H9 (cell line): ENCODE measurements around the gene KCTD2. TPM values are rescaled to one million over a fixed set of nuclear protein-coding genes. Genes with fewer than 3 reads are reported as not detected.
A peak's percentile ranks its signal among the peaks of the same experiment; 100 is the strongest.

ENCODE experiments used
- DNase-seq: peaks from one replicate; pipeline ENCODE4 v3.0.0-alpha.2; 2017
- H2AFZ ChIP-seq: one replicate; pipeline ENCODE4 v1.6.1; 2013; ENCODE audit warnings: mild to moderate bottlenecking, low read length, control low read depth, moderate library complexity
- H2AK5ac ChIP-seq: 2 replicates; pipeline ENCODE4 v1.6.1; 2013; ENCODE audit warnings: low read length, control low read depth, mixed read lengths; ENCODE audit not compliant: insufficient read length
- H2BK120ac ChIP-seq: one replicate; pipeline ENCODE4 v1.6.1; 2013; ENCODE audit warnings: low read depth, mild to moderate bottlenecking, low read length, control low read depth, inconsistent platforms; ENCODE audit not compliant: poor library complexity, severe bottlenecking
- H2BK12ac ChIP-seq: 2 replicates; pipeline ENCODE4 v1.6.1; 2013; ENCODE audit warnings: low read length, control low read depth, mixed read lengths, low read depth; ENCODE audit not compliant: insufficient read length
- H2BK15ac ChIP-seq: 2 replicates; pipeline ENCODE4 v1.6.1; 2013; ENCODE audit warnings: low read depth, low read length, control low read depth
- H2BK20ac ChIP-seq: one replicate; pipeline ENCODE4 v1.6.1; 2013; ENCODE audit warnings: low read depth, mild to moderate bottlenecking, low read length, control low read depth, inconsistent platforms; ENCODE audit not compliant: poor library complexity, severe bottlenecking
- H2BK5ac ChIP-seq: 2 replicates; pipeline ENCODE4 v1.6.1; 2013; ENCODE audit warnings: low read length, control low read depth, mixed read lengths; ENCODE audit not compliant: insufficient read length
- H3K14ac ChIP-seq: 2 replicates; pipeline ENCODE4 v1.6.1; 2013; ENCODE audit warnings: low read length, control low read depth; ENCODE audit not compliant: insufficient read depth
- H3K18ac ChIP-seq: 2 replicates; pipeline ENCODE4 v1.6.1; 2013; ENCODE audit warnings: low read depth, mild to moderate bottlenecking, mixed read lengths, low read length, control low read depth; ENCODE audit not compliant: insufficient read length
- H3K23ac ChIP-seq: 2 replicates; pipeline ENCODE4 v1.6.1; 2013; ENCODE audit warnings: low read length, control low read depth, mixed read lengths, low read depth; ENCODE audit not compliant: insufficient read length
- H3K23me2 ChIP-seq: 2 replicates; pipeline ENCODE4 v1.6.1; 2013; ENCODE audit warnings: low read depth, mild to moderate bottlenecking, mixed read lengths, low read length, control low read depth; ENCODE audit not compliant: insufficient read length, poor library complexity, severe bottlenecking
- H3K27ac ChIP-seq: 2 replicates; pipeline ENCODE4 v1.5.1; 2013; ENCODE audit warnings: low read length, control low read depth, mixed read lengths, low read depth; ENCODE audit not compliant: insufficient read length
- H3K27me3 ChIP-seq: 2 replicates; pipeline ENCODE4 v1.6.1; 2013; ENCODE audit warnings: low read length, control low read depth, inconsistent platforms; ENCODE audit not compliant: insufficient read depth
- H3K4ac ChIP-seq: 2 replicates; pipeline ENCODE4 v1.6.1; 2013; ENCODE audit warnings: low read depth, mild to moderate bottlenecking, control low read depth, inconsistent platforms, low read length, moderate library complexity
- H3K4me1 ChIP-seq: 2 replicates; pipeline ENCODE4 v1.6.1; 2013; ENCODE audit warnings: low read length, control low read depth, inconsistent platforms; ENCODE audit not compliant: insufficient read depth
- H3K4me2 ChIP-seq: 2 replicates; pipeline ENCODE4 v1.6.1; 2013; ENCODE audit warnings: low read length, control low read depth, mixed read lengths; ENCODE audit not compliant: insufficient read length, insufficient read depth
- H3K56ac ChIP-seq: 2 replicates; pipeline ENCODE4 v1.6.1; 2013; ENCODE audit warnings: low read depth, mild to moderate bottlenecking, mixed read lengths, low read length, control low read depth; ENCODE audit not compliant: insufficient read length
- H3K79me1 ChIP-seq: 2 replicates; pipeline ENCODE4 v1.6.1; 2013; ENCODE audit warnings: low read depth, mild to moderate bottlenecking, moderate library complexity, low read length, control low read depth, inconsistent platforms; ENCODE audit not compliant: insufficient read depth, poor library complexity, severe bottlenecking
- H3K79me2 ChIP-seq: 2 replicates; pipeline ENCODE4 v1.6.1; 2013; ENCODE audit warnings: low read length, control low read depth, inconsistent platforms; ENCODE audit not compliant: insufficient read depth
- H3K9ac ChIP-seq: 2 replicates; pipeline ENCODE4 v1.6.1; 2013; ENCODE audit warnings: low read length, control low read depth, mixed read lengths; ENCODE audit not compliant: insufficient read length; ENCODE audit errors: extremely low read depth
- H3K9me3 ChIP-seq: one replicate; pipeline ENCODE4 v1.6.1; 2013; ENCODE audit warnings: low read depth, low read length, inconsistent platforms; ENCODE audit not compliant: control insufficient read depth
- H3T11ph ChIP-seq: one replicate; pipeline ENCODE4 v1.6.1; 2013; ENCODE audit warnings: mild to moderate bottlenecking, low read length, control low read depth, inconsistent platforms
- H4K20me1 ChIP-seq: one replicate; pipeline ENCODE4 v1.6.1; 2013; ENCODE audit not compliant: control insufficient read depth, insufficient read length, insufficient read depth
- H4K5ac ChIP-seq: 2 replicates; pipeline ENCODE4 v1.6.1; 2013; ENCODE audit warnings: low read depth, mild to moderate bottlenecking, mixed read lengths, low read length, control low read depth; ENCODE audit not compliant: insufficient read length
- H4K8ac ChIP-seq: replicated peaks from 2 replicates; pipeline ENCODE4 v1.6.1; 2013; ENCODE audit warnings: low read length, control low read depth, mixed read lengths, low read depth; ENCODE audit not compliant: insufficient read length
- H4K91ac ChIP-seq: 2 replicates; pipeline ENCODE4 v1.6.1; 2013; ENCODE audit warnings: low read depth, mild to moderate bottlenecking, moderate library complexity, mixed read lengths, low read length, control low read depth; ENCODE audit not compliant: insufficient read length
- H3K27ac Mint-ChIP-seq, 3 experiments: 2 replicates in 2 of 3; 3 replicates in 1 of 3; pipeline ENCODE4 v1.8.0; 2020 to 2021; ENCODE audit warnings: mixed read lengths in 3 of 3, mild to moderate bottlenecking in 1 of 3, moderate library complexity in 1 of 3
- H3K27me3 Mint-ChIP-seq: 2 replicates; pipeline ENCODE4 v1.8.0; 2021; ENCODE audit warnings: low read depth, mild to moderate bottlenecking, moderate library complexity, mixed read lengths
- H3K36me3 Mint-ChIP-seq, 3 experiments: 2 replicates in 2 of 3; 3 replicates in 1 of 3; pipeline ENCODE4 v1.8.0; 2020 to 2021; ENCODE audit warnings: low read depth in 3 of 3, mixed read lengths in 3 of 3; ENCODE audit not compliant: insufficient read depth in 1 of 3
- H3K4me1 Mint-ChIP-seq, 2 experiments: 2 replicates each; pipeline ENCODE4 v1.8.0; 2020; ENCODE audit warnings: mixed read lengths in 2 of 2
- H3K4me3 Mint-ChIP-seq, 2 experiments: 2 replicates in 1 of 2; 3 replicates in 1 of 2; pipeline ENCODE4 v1.8.0; 2020 to 2021; ENCODE audit warnings: mild to moderate bottlenecking in 2 of 2, mixed read lengths in 2 of 2, moderate library complexity in 1 of 2
- H3K9me3 Mint-ChIP-seq, 2 experiments: 2 replicates in 1 of 2; 3 replicates in 1 of 2; pipeline ENCODE4 v1.8.0; 2020; ENCODE audit warnings: mild to moderate bottlenecking in 2 of 2, mixed read lengths in 2 of 2, moderate library complexity in 1 of 2
- CTCF ChIP-seq: fragments of 200-600 bp; sonication (generic); conservative IDR thresholded peaks from 3 replicates; pipeline ENCODE4 v1.8.0; 2021; ENCODE audit warnings: antibody characterized with exemption, mild to moderate bottlenecking
- WGBS: extraction: QIAGEN DNeasy Blood & Tissue Kit; methylation state at CpG from one replicate; pipeline ENCODE4 v1.1.7; 2013; ENCODE audit warnings: missing lambda C conversion rate, low lambda C conversion rate, mixed read lengths; ENCODE audit not compliant: insufficient read length; ENCODE audit errors: extremely low coverage; 5-methylcytosine and 5-hydroxymethylcytosine counted together
- total RNA-seq: library from RNA; stranded (reverse); gene quantifications from 2 replicates; pipeline ENCODE4 v1.2.1, GENCODE V29; 2021

KCTD2 gene
- total RNA-seq, 1 experiment from 2014 or later: 40.1 TPM

- Histone ChIP-seq H3K27ac (no peak within 1 kb of the TSS), H3K79me2 (no peaks in the 10 kb centered on the region), H3K4ac (no peak within 1 kb of the TSS), H3K9ac (peak within 1 kb of the TSS; percentile 11), H2BK12ac (no peak within 1 kb of the TSS), H3T11ph (no peak within 1 kb of the TSS), H3K4me2 (peak within 1 kb of the TSS; percentile 50), H3K18ac (no peak within 1 kb of the TSS), H2AFZ (no peak within 1 kb of the TSS), H4K91ac (no peak within 1 kb of the TSS), H3K23ac (no peak within 1 kb of the TSS), H3K23me2 (peaks cover 7% of the 10 kb centered on the region), H2BK20ac (no peak within 1 kb of the TSS), H4K5ac (no peak within 1 kb of the TSS), H2BK15ac (no peak within 1 kb of the TSS), H4K8ac (no peak within 1 kb of the TSS), H3K4me1 (no peaks in the 10 kb centered on the region), H3K56ac (no peak within 1 kb of the TSS), H3K79me1 (no peaks in the 10 kb centered on the region), H2AK5ac (no peak within 1 kb of the TSS), H3K9me3 (no peaks in the 10 kb centered on the region), H2BK5ac (no peak within 1 kb of the TSS), H3K14ac (no peak within 1 kb of the TSS), H3K27me3 (no peaks in the 10 kb centered on the region), H2BK120ac (no peak within 1 kb of the TSS), H4K20me1 (no peaks in the 10 kb centered on the region)
- H3K27me3 Mint-ChIP-seq: peaks cover 5% of the 10 kb centered on the region
- DNase-seq: peak; percentile 95
- no CpG with 5 or more reads among the region's 68 CpGs for WGBS
- no peaks in the 10 kb centered on the region for H3K9me3 Mint-ChIP-seq
- no peak for TF ChIP-seq CTCF
- H3K27ac Mint-ChIP-seq: peak within 1 kb of the TSS; percentile 79 to 97 (median 96); a peak in 5 of 7 replicates
- peaks cover 6 to 24% (median 24%) of the 10 kb centered on the region in 3 experiments; a peak in 6 of 7 replicates for H3K36me3 Mint-ChIP-seq
- peaks cover 26 to 30% of the 10 kb centered on the region in 2 experiments for H3K4me1 Mint-ChIP-seq
- H3K4me3 Mint-ChIP-seq: peak within 1 kb of the TSS; percentile 90 to 93
Observed at GRCh38 chr17:75109407-75110233, 62.6 kb downstream of the KCTD2 start, which contains the start of gene ARMC7. ARMC7 (plus strand) TSS chr17:75109969; CDS start chr17:75110289, 320 bp downstream.
